PC-9 (cell line): ENCODE measurements around the gene DNM1. TPM values are rescaled to one million over a fixed set of nuclear protein-coding genes. Genes with fewer than 3 reads are reported as not detected.

Source experiments
- BruUV-seq: library from RNA; stranded (reverse); fragments of 400-500 nt; replicated peaks from 2 replicates; lab custom pipeline; 2021; lab: Mats Ljungman, UMichigan
- CTCF ChIA-PET: fragments of 300-600 bp; sonication (Branson Sonifier 250); formaldehyde crosslinking; loops from one replicate; lab custom pipeline; 2022; ENCODE audit warnings: antibody characterized with exemption; lab: Charles Lee
- POLR2A ChIA-PET: fragments of 300-600 bp; sonication (Branson Sonifier 250); formaldehyde crosslinking; loops from one replicate; lab custom pipeline; 2022; ENCODE audit warnings: antibody characterized with exemption; ENCODE audit not compliant: unreplicated experiment; lab: Charles Lee
- DNase-seq, 2 experiments: peaks; one replicate each; pipeline versions ENCODE4 v3.0.0 to v3.0.0-alpha.2; 2015 to 2022; ENCODE audit warnings: mixed read lengths in 1 of 2
- H2AFZ ChIP-seq: fragments of 200-600 bp; sonication (generic); 2 replicates; pipeline ENCODE4 v1.8.1; 2017; ENCODE audit warnings: antibody characterized with exemption
- H3F3A ChIP-seq: fragments of 200-600 bp; sonication (generic); 2 replicates; pipeline ENCODE4 v1.8.1; 2017; ENCODE audit warnings: antibody characterized with exemption, mild to moderate bottlenecking, low read depth; ENCODE audit not compliant: insufficient read depth
- H3K27ac ChIP-seq: fragments of 200-600 bp; sonication (generic); 2 replicates; pipeline ENCODE4 v1.6.1; 2016; ENCODE audit warnings: mixed run types
- H3K27me3 ChIP-seq: fragments of 200-600 bp; sonication (generic); 2 replicates; pipeline ENCODE4 v1.6.1; 2016; ENCODE audit warnings: low read depth, mixed run types; ENCODE audit not compliant: insufficient read depth
- H3K36me3 ChIP-seq: fragments of 200-600 bp; sonication (generic); 2 replicates; pipeline ENCODE4 v1.6.1; 2016; ENCODE audit warnings: low read depth, mixed run types
- H3K4me1 ChIP-seq: fragments of 200-600 bp; sonication (generic); replicated peaks from 2 replicates; pipeline ENCODE4 v1.6.1; 2016; ENCODE audit warnings: mixed run types; ENCODE audit not compliant: insufficient read depth
- H3K4me2 ChIP-seq: fragments of 200-600 bp; sonication (generic); 2 replicates; pipeline ENCODE4 v1.6.1; 2017; ENCODE audit warnings: mixed run types
- H3K4me3 ChIP-seq: fragments of 200-600 bp; sonication (generic); 2 replicates; pipeline ENCODE4 v1.6.1; 2016; ENCODE audit warnings: mixed run types
- H3K79me2 ChIP-seq: fragments of 200-600 bp; sonication (generic); 2 replicates; pipeline ENCODE4 v1.6.1; 2017; ENCODE audit warnings: low read depth, mixed run types
- H3K9me2 ChIP-seq: fragments of 200-600 bp; sonication (generic); 2 replicates; pipeline ENCODE4 v1.8.1; 2017; ENCODE audit warnings: mild to moderate bottlenecking; ENCODE audit not compliant: insufficient read depth
- H3K9me3 ChIP-seq: fragments of 200-600 bp; sonication (generic); 2 replicates; pipeline ENCODE4 v1.8.1; 2016; ENCODE audit warnings: low read depth; ENCODE audit not compliant: insufficient read depth
- H4K20me1 ChIP-seq: fragments of 200-600 bp; sonication (generic); 2 replicates; pipeline ENCODE4 v1.8.1; 2017; ENCODE audit not compliant: insufficient read depth
- EZH2 ChIP-seq: fragments of 200-600 bp; sonication (generic); IDR thresholded peaks from 2 replicates; pipeline ENCODE4 v1.8.0; 2017; ENCODE audit warnings: antibody characterized with exemption, low read depth
- intact Hi-C: fragments of 100-400 bp; cut with micrococcal nuclease; formaldehyde crosslinking; loops from one replicate; pipeline ENCODE4 v1.10.0; 2022; ENCODE audit not compliant: unreplicated experiment
- total RNA-seq: library from RNA; stranded (reverse); gene quantifications from 2 replicates; pipeline ENCODE4 v1.2.3, GENCODE V29; 2021
- TF ChIP-seq, protein P1 (sequence below): fragments of 200-600 bp; sonication (generic); conservative IDR thresholded peaks from 2 replicates; pipeline ENCODE4 v1.6.1; 2017; ENCODE audit warnings: mixed run types, antibody characterized with exemption, mild to moderate bottlenecking, moderate library complexity

DNM1 gene
- total RNA-seq, 1 experiment from 2014 or later = 134 TPM

DNA sequence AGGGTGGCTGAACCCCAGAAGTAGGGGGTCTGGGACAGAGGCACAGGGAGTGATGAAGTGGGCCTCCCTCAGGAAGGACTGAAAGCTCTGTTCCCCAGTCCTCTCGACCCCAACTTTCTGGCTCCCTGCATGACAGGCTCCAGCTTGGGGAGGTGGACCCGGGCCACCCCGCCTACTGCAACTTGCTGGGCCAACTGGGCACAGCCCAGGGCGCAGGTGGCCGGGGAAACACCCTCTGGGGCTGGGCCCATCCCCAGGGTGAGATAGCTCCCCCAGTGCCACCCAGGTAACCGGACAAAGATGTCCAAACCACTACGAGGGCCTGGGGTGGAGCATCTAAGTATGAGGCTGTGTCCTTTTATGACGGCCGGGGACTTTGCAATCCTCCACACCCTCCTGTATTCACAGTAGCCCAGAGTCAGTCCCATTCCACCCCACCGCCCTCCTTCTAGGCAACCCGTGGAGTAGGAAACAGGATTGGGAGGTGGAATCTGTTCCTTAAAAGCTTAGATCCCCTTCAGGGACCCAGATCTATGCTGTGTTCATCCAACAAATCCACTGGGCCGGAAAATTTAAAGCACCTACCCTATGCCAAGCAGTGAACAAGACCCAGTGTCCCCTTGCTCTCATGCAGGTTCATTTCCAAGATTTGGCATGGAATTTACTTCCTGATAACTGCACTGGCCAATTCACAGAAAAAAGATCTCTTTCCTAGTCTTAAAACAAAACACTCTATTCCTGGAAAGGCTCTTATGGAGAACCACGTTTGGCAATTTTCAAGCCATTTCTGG, 19.9 kb downstream of the DNM1 start:
- Histone ChIP-seq H3F3A (no peaks in the 10 kb centered on the region), H3K27me3 (no peaks in the 10 kb centered on the region), H3K4me1 (no peaks in the 10 kb centered on the region), H2AFZ (no peak overlapping the region), H4K20me1 (no peaks in the 10 kb centered on the region), H3K9me3 (no peaks in the 10 kb centered on the region), H3K79me2 (no peaks in the 10 kb centered on the region), H3K4me3 (no peak overlapping the region), H3K27ac (no peak overlapping the region), H3K36me3 (no peaks in the 10 kb centered on the region), H3K4me2 (no peak overlapping the region), H3K9me2 (no peaks in the 10 kb centered on the region)
- no peak for DNase-seq
- TF ChIP-seq, protein P1, sequence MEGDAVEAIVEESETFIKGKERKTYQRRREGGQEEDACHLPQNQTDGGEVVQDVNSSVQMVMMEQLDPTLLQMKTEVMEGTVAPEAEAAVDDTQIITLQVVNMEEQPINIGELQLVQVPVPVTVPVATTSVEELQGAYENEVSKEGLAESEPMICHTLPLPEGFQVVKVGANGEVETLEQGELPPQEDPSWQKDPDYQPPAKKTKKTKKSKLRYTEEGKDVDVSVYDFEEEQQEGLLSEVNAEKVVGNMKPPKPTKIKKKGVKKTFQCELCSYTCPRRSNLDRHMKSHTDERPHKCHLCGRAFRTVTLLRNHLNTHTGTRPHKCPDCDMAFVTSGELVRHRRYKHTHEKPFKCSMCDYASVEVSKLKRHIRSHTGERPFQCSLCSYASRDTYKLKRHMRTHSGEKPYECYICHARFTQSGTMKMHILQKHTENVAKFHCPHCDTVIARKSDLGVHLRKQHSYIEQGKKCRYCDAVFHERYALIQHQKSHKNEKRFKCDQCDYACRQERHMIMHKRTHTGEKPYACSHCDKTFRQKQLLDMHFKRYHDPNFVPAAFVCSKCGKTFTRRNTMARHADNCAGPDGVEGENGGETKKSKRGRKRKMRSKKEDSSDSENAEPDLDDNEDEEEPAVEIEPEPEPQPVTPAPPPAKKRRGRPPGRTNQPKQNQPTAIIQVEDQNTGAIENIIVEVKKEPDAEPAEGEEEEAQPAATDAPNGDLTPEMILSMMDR = no peak
- TF ChIP-seq EZH2 = no peak
- intact Hi-C loops = no loop called here
- ChIA-PET CTCF (interaction anchor here (0.6 kb wide), 1 partner anchor 921 kb away, joined by 3 read pairs; no protein-coding TSS in a partner anchor), POLR2A (no interaction called here)
- no TSS peak for BruUV-seq

DNA sequence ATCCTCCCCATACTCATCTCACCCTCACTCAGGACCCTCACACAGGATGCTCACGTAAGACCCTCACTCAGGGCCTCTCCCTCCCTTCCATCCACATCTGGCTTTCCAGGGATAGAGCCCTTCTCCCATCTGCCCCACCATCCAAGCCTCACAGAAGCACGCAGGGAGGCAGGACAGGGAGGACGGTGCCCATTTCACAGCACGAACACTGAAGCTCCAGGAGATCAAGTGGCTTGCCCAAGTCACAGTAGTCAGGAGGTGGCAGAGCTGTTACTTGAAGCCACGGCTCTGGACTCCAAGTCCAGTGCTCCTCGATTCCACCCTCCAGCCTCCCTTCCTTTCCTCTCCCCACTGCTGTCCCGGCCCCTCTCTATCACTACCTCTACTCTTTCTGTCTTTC, 21.7 kb downstream of the DNM1 start:
- Histone ChIP-seq H3K27me3 (no peaks in the 10 kb centered on the region), H3K9me3 (no peaks in the 10 kb centered on the region), H3K4me2 (no peak overlapping the region), H3F3A (no peaks in the 10 kb centered on the region), H3K36me3 (no peaks in the 10 kb centered on the region), H3K4me1 (no peaks in the 10 kb centered on the region), H4K20me1 (no peaks in the 10 kb centered on the region), H3K9me2 (no peaks in the 10 kb centered on the region), H3K27ac (no peak overlapping the region), H3K4me3 (no peak overlapping the region), H3K79me2 (no peaks in the 10 kb centered on the region), H2AFZ (no peak overlapping the region)
- no peak for DNase-seq
- ChIA-PET POLR2A (no interaction called here), CTCF (no interaction called here)
- TF ChIP-seq EZH2 = no peak
- TF ChIP-seq, protein P1 = no peak
- intact Hi-C loops = no loop called here
- BruUV-seq = no TSS peak

DNA sequence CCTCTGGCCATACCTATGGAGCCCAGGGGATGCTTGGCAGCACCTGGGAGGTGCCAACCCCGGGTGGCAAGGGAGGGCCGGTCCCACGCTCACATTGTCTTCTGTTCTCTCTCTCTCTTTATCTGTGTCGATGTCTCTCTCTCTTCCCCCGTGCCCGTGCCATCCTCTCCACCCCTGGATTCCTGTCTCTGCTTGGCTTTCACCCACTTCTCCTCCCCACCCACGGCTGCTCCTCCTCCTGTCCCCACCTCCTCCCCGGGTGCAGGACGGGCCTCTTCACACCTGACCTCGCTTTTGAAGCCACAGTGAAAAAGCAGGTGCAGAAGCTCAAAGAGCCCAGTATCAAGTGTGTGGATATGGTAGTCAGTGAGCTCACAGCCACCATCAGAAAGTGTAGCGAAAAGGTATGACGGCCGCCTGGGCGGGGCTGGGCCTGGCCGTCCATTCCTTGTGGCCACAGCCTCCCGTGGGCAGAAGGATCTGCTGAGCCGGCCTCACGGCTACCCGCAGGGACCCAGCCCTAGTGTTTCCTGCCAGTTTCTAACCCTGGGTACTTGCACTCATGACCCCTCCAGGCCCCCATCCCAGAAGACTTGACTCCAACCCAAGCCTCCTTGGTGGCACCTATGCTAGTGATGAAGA, 22.7 kb downstream of the DNM1 start:
- no TSS peak for BruUV-seq
- Histone ChIP-seq H3K4me2 (no peak overlapping the region), H3K4me1 (no peaks in the 10 kb centered on the region), H3K4me3 (no peak overlapping the region), H3F3A (no peaks in the 10 kb centered on the region), H4K20me1 (no peaks in the 10 kb centered on the region), H3K27ac (no peak overlapping the region), H3K9me2 (no peaks in the 10 kb centered on the region), H3K36me3 (no peaks in the 10 kb centered on the region), H3K9me3 (no peaks in the 10 kb centered on the region), H3K27me3 (no peaks in the 10 kb centered on the region), H2AFZ (no peak overlapping the region), H3K79me2 (no peaks in the 10 kb centered on the region)
- intact Hi-C loops = no loop called here
- DNase-seq = no peak
- POLR2A ChIA-PET = no interaction called here
- TF ChIP-seq, protein P1 = no peak
- TF ChIP-seq EZH2 = no peak
- CTCF ChIA-PET = no interaction called here
